Mesodermal cell (in vitro differentiated cells): Measurements from ENCODE around the gene MRE11.
"Not testable (repeated sequence)": the region's sequence is repeated elsewhere in the genome, so short reads cannot be mapped to it uniquely, and the experiment has no call there.

Experiments
- H3K27ac ChIP-seq: 2 replicates; pipeline ENCODE4 v1.7.0; 2013; ENCODE audit warnings: mild to moderate bottlenecking, low read depth, low read length, moderate library complexity; ENCODE audit not compliant: severe bottlenecking
- H3K36me3 ChIP-seq: 2 replicates; pipeline ENCODE4 v1.7.1; 2013; ENCODE audit warnings: mild to moderate bottlenecking, low read length, moderate library complexity; ENCODE audit not compliant: control insufficient read depth, insufficient read depth
- H3K4me1 ChIP-seq: one replicate; pipeline ENCODE4 v1.7.1; 2013; ENCODE audit warnings: mild to moderate bottlenecking, low read length; ENCODE audit not compliant: insufficient read depth, control insufficient read depth, poor library complexity, severe bottlenecking
- H3K4me3 ChIP-seq: 2 replicates; pipeline ENCODE4 v1.7.0; 2013; ENCODE audit warnings: low read length, control low read depth, mild to moderate bottlenecking; ENCODE audit not compliant: insufficient read depth, poor library complexity, severe bottlenecking; ENCODE audit errors: extremely low read depth
- H3K9me3 ChIP-seq: 2 replicates; pipeline ENCODE4 v1.7.1; 2013; ENCODE audit warnings: mild to moderate bottlenecking, low read length, moderate library complexity; ENCODE audit not compliant: control insufficient read depth
- WGBS, 2 experiments: methylation state at CpG; one replicate each; pipeline ENCODE4 v1.1.5; 2013; ENCODE audit warnings: missing lambda C conversion rate in 2 of 2; ENCODE audit not compliant: insufficient coverage in 2 of 2; 5-methylcytosine and 5-hydroxymethylcytosine counted together

Gene MRE11

GRCh38 chr11:94398101-94398500, 95.5 kb downstream of the MRE11 start:
- Histone ChIP-seq H3K9me3 (no peaks in the 10 kb centered on the region), H3K36me3 (no peaks in the 10 kb centered on the region), H3K4me3 (no peak overlapping the region), H3K27ac (no peak overlapping the region), H3K4me1 (peaks cover 4% of the 10 kb centered on the region)
- 81 to 84% methylated on average over 5 of the region's 5 CpGs for WGBS, 2 experiments

- Histone ChIP-seq H3K9me3 (no peaks in the 10 kb centered on the region), H3K36me3 (no peaks in the 10 kb centered on the region), H3K4me1 (peaks cover 4% of the 10 kb centered on the region), H3K4me3 (no peak overlapping the region), H3K27ac (no peak overlapping the region)
- WGBS, 2 experiments: 93 to 97% methylated on average over 4 of the region's 5 CpGs
Observed at GRCh38 chr11:94396282-94396681, 97.4 kb downstream of the MRE11 start.

GRCh38 chr11:94391937-94392336, 101.7 kb downstream of the MRE11 start:
- no CpG with 5 or more reads among the region's 4 CpGs for WGBS, 2 experiments
- H3K9me3 ChIP-seq, H3K4me3 ChIP-seq, H3K36me3 ChIP-seq, H3K4me1 ChIP-seq, H3K27ac ChIP-seq: not testable (repeated sequence)

GRCh38 chr11:94379613-94380012, 114.0 kb downstream of the MRE11 start:
- Histone ChIP-seq H3K27ac (no peak overlapping the region), H3K36me3 (no peaks in the 10 kb centered on the region), H3K4me3 (no peak overlapping the region), H3K4me1 (no peaks in the 10 kb centered on the region), H3K9me3 (no peaks in the 10 kb centered on the region)
- 97% methylated on average over 5 of the region's 5 CpGs for whole genome bisulfite sequencing, 2 experiments

- Histone ChIP-seq H3K4me3 (no peak overlapping the region), H3K27ac (no peak overlapping the region), H3K9me3 (no peaks in the 10 kb centered on the region), H3K36me3 (no peaks in the 10 kb centered on the region), H3K4me1 (no peaks in the 10 kb centered on the region)
- 60 to 100% methylated on average over 1 of the region's 1 CpG for WGBS, 2 experiments
Observed at GRCh38 chr11:94376841-94377240, 116.8 kb downstream of the MRE11 start.

- WGBS, 2 experiments: 79 to 88% methylated on average over 3 to 6 of the region's 6 CpGs
- not testable (repeated sequence) for H3K4me3 ChIP-seq, H3K36me3 ChIP-seq, H3K9me3 ChIP-seq, H3K27ac ChIP-seq, H3K4me1 ChIP-seq
Observed at GRCh38 chr11:94370576-94370975, 123.1 kb downstream of the MRE11 start.
